HG02588 (cell line): ENCODE data around the gene SYNGR2.
"Not testable (repeated sequence)": the region's sequence is repeated elsewhere in the genome, so short reads cannot be mapped to it uniquely, and the experiment has no call there.

ENCODE experiments used
- ATAC-seq: cut with Tn5 transposase; IDR thresholded peaks from one replicate; pipeline ENCODE4 v1.9.1; 2021; ENCODE audit warnings: mild to moderate bottlenecking, moderate library complexity; ENCODE audit not compliant: unreplicated experiment

SYNGR2 gene

DNA sequence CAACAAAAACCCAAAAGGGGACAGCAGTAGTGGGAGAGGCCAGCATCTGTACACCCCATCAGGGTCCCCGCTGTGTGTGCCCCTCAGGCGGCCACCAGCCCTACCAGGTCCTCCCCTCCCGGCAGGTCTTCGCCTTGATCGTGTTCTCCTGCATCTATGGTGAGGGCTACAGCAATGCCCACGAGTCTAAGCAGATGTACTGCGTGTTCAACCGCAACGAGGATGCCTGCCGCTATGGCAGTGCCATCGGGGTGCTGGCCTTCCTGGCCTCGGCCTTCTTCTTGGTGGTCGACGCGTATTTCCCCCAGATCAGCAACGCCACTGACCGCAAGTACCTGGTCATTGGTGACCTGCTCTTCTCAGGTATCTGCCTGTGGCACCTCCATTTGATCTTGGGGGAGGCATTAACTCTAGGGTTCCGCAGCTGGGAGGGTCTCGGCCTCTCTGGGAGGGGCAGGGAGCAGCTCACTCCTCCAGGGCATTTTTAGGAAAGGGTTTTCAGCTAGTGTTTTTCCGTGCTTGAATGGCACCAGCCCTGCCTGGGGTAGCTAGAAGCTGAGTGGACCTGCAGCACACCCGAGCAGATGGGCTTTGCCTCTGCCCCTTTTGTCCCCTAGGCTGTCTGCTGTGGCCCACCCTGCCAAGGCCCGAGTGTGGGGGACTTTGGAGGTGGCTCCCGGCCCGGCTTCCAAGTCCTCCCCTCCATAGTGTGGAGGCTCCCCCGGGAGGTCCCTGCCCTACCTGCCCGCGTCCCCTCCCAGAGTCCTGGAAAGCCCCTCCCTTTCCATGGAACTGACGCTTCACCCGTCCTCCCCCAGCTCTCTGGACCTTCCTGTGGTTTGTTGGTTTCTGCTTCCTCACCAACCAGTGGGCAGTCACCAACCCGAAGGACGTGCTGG lies 2.6 kb downstream of the SYNGR2 start:
- ATAC-seq, result no peak

DNA sequence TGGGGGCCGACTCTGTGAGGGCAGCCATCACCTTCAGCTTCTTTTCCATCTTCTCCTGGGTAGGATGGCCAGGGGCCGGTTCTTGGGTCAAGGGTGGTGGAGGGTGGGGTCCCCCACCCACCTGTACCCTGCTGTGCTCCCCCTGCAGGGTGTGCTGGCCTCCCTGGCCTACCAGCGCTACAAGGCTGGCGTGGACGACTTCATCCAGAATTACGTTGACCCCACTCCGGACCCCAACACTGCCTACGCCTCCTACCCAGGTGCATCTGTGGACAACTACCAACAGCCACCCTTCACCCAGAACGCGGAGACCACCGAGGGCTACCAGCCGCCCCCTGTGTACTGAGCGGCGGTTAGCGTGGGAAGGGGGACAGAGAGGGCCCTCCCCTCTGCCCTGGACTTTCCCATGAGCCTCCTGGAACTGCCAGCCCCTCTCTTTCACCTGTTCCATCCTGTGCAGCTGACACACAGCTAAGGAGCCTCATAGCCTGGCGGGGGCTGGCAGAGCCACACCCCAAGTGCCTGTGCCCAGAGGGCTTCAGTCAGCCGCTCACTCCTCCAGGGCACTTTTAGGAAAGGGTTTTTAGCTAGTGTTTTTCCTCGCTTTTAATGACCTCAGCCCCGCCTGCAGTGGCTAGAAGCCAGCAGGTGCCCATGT lies 3.3 kb downstream of the SYNGR2 start:
- ATAC-seq, result not testable (repeated sequence)

- ATAC-seq, result no peak
Observed at GRCh38 chr17:78172249-78173051, 4.1 kb downstream of the SYNGR2 start.

- ATAC-seq, result no peak
Observed at GRCh38 chr17:78173097-78173715, 4.8 kb downstream of the SYNGR2 start.

GRCh38 chr17:78174346-78174869 lies 6.0 kb downstream of the SYNGR2 start:
- no peak for ATAC-seq

GRCh38 chr17:78174870-78175642 lies 6.7 kb downstream of the SYNGR2 start:
- no peak for ATAC-seq

GRCh38 chr17:78175643-78175981 lies 7.2 kb downstream of the SYNGR2 start:
- no peak for ATAC-seq

GRCh38 chr17:78176548-78177025 lies 8.2 kb downstream of the SYNGR2 start:
- ATAC-seq, result no peak

DNA sequence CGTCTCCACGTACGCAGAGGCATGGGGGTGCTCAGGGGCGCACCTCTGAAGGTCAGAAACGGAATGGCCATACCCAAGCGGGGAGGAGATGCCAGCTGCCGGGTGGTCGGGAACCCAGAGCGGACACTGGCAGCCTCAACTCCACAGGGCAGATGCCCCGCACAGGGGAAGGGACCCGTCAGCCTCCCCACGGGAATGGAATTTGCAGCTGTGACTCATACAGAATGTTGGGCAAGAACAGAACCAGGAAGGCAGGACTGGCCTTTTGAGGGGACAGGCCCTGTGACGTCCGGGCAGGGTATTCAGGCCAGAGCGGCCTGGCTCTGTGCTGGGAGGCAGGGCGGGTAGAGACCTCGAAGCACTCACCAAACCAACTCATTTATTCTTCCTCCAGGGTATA lies 11.0 kb downstream of the SYNGR2 start:
- ATAC-seq, result no peak

- ATAC-seq, result no peak
Observed at GRCh38 chr17:78180083-78180482, 11.7 kb downstream of the SYNGR2 start.

GRCh38 chr17:78180508-78180907 lies 12.1 kb downstream of the SYNGR2 start:
- ATAC-seq, result no peak

- no peak for ATAC-seq
Observed at GRCh38 chr17:78182504-78182903, 14.1 kb downstream of the SYNGR2 start.

- ATAC-seq, result no peak
Observed at GRCh38 chr17:78183916-78184315, 15.5 kb downstream of the SYNGR2 start.

DNA sequence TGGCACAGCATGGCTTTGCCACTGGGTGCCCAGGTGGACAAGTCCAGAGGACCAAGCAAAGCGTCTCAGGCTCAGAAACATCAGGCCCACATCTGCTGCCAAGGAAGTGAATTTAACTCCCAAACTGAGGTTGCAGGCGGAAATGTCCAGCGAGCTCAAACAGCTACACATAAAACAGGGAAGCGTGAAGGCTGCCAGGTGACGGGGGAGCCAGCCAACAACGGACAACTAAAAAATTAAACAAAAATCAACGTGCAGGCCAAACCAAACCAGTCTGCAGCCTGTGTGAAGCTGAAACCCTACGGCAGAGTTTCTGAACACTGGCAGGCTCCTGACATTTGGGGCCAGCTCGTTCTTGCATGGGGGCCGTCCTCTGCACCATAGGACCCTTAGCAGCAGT lies 16.0 kb downstream of the SYNGR2 start:
- ATAC-seq, result no peak

GRCh38 chr17:78184868-78185267 lies 16.5 kb downstream of the SYNGR2 start:
- no peak for ATAC-seq

GRCh38 chr17:78185981-78186691 lies 17.8 kb downstream of the SYNGR2 start:
- ATAC-seq, result no peak

DNA sequence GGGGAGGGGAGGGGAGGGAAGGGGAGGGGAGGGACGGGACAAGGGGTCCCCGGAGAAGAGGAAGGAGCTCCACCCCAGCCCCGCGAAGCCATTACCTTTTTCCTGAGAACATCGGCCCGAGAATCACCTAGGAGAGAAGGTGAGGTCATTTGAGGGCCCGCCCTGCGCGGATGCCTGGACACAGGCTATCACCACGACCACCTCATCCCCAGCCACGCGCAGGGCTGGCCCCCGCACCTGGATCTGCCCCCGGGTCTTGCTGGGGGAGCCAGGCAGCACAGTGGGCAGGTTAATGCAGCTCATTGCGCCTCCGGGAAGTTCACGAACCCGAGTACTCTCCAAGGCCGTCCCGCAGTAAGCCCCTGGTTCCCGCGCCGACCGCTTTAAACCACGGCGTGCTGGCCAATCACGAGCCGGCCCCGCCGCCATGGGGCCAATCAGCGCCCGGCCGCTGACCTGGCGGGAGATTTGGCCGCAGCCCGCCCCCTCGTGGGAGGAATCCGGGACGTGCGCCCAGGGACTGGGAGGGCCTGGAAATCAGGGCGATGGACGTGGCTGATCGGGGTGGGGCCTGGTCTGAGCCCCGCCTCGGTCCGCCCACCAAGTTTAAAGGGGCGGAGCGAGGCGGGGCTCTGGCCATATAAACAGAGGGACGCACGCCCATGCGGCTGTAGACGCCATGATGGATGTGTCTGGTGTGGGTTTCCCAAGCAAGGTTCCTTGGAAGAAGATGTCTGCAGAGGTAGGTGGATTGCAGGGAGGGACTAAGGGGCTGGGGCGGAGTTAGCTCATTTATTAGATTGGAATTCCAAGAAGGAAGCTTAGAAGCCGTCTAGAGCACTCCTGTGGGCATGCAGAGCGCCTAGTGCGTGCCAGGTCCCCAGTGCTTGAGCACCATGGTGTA lies 18.6 kb downstream of the SYNGR2 start, which contains the start of the genes AFMID and TK1:
Gene AFMID, plus strand, starts transcription at position 671 of the 904 bp plus-strand sequence. Its CDS starts 9 bp downstream, at position 680.
Gene TK1, minus strand, starts transcription at position 361 of the 904 bp plus-strand sequence. Its CDS starts 58 bp downstream, at position 303.
- ATAC-seq, result peak; percentile 82

GRCh38 chr17:78196716-78197115 lies 28.3 kb downstream of the SYNGR2 start:
- no peak for ATAC-seq
